BJ (cell line): ENCODE measurements around the gene SLC25A6. TPM values are rescaled to one million over a fixed set of nuclear protein-coding genes. Genes with fewer than 3 reads are reported as not detected.
A peak's percentile ranks its signal among the peaks of the same experiment; 100 is the strongest.

Experiments used
- CTCF ChIA-PET: fragments of 350-600 bp; formaldehyde crosslinking; extraction: SDS; loops from one replicate; lab custom pipeline; 2021; ENCODE audit warnings: antibody characterized with exemption, inconsistent platforms; lab: Yijun Ruan, JAX
- POLR2A ChIA-PET: fragments of 300-600 bp; sonication (Branson Sonifier 250); formaldehyde crosslinking; extraction: SDS; loops from one replicate; lab custom pipeline; 2021; ENCODE audit warnings: antibody characterized with exemption; lab: Charles Lee
- DNase-seq: peaks from one replicate; pipeline ENCODE4 v3.0.0-alpha.2; 2011; ENCODE audit warnings: low read depth
- H3K27me3 ChIP-seq: 2 replicates; pipeline ENCODE4 v1.6.0; 2011; ENCODE audit warnings: low read length; ENCODE audit not compliant: control insufficient read depth, insufficient read depth
- H3K36me3 ChIP-seq: 2 replicates; pipeline ENCODE4 v1.5.1; 2011; ENCODE audit warnings: low read length; ENCODE audit not compliant: control insufficient read depth, insufficient read depth
- H3K4me3 ChIP-seq: 2 replicates; pipeline ENCODE4 v1.5.1; 2011; ENCODE audit warnings: low read depth, mild to moderate bottlenecking, control low read depth, low read length
- CTCF ChIP-seq: IDR thresholded peaks from 2 replicates; pipeline ENCODE4 v1.5.1; 2011; ENCODE audit warnings: low read depth, mild to moderate bottlenecking, control low read depth, inconsistent platforms, low read length, moderate library complexity; ENCODE audit not compliant: insufficient read depth
- polyA plus RNA-seq: library from polyadenylated mRNA; depleted of rRNA; stranded (reverse); fragments of >200 nt; gene quantifications from 2 replicates; pipeline ENCODE4 v1.2.3, GENCODE V29; 2011; rRNA removed

SLC25A6 gene
- polyA plus RNA-seq, 1 experiment: 598 TPM

GRCh38 chrX:1336331-1336943, 55.5 kb downstream of the SLC25A6 start, which contains the start of gene IL3RA:
IL3RA (plus strand) TSS chrX:1336785; CDS start chrX:1341766, 4,981 bp downstream.
- H3K4me3 ChIP-seq: peak within 1 kb of the TSS; percentile 43
- no peaks in the 10 kb centered on the region for H3K27me3 ChIP-seq
- no peak for DNase-seq
- no peaks in the 10 kb centered on the region for H3K36me3 ChIP-seq
- no peak for TF ChIP-seq CTCF
- POLR2A ChIA-PET: no interaction called here
- CTCF ChIA-PET: no interaction called here

Other genes starting within 250 kb of the SLC25A6 start
- not detected in 2 replicates for gene CRLF2, start 179.5 kb downstream of the SLC25A6 start, polyA plus RNA-seq
- 0.20 and 0.25 TPM in 2 replicates for gene CSF2RA, start 123.3 kb downstream of the SLC25A6 start, polyA plus RNA-seq
- 0.80 and 1.5 TPM in 2 replicates for gene IL3RA, start 55.3 kb downstream of the SLC25A6 start, polyA plus RNA-seq
- 22.9 and 33.7 TPM in 2 replicates for gene ASMTL, start 60.8 kb upstream of the SLC25A6 start, polyA plus RNA-seq
- not detected in 2 replicates for gene P2RY8, start 145.1 kb upstream of the SLC25A6 start, polyA plus RNA-seq
- gene AKAP17A, start 199.5 kb upstream of the SLC25A6 start, polyA plus RNA-seq: 11.0 and 18.2 TPM in 2 replicates
- not detected in 2 replicates for gene ASMT, start 222.9 kb upstream of the SLC25A6 start, polyA plus RNA-seq